ENCODE data around the gene UIMC1.
A peak's percentile ranks its signal among the peaks of the same experiment; 100 is the strongest.

Gene UIMC1

DNA sequence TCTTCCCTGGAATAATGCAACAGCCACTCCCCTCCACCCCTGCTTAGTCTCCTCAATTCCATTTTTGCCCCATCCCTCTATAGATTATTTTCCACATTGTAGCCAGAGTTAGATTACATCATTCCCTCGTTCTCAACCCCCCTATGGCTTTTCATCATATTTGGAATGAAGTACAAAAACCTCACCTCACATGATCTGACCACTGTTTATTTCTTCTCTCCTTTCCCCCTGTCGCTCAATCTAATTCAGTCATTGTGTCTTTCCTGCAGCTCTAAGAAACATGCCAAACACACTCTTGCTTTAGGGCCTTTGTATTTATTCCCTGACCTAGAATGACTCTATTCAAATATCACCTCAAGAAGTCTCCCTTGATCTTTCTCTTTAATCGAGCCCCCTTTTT lies 84.9 kb downstream of the UIMC1 start:
- H3K27ac Mint-ChIP-seq = peak overlapping the region; percentile 39

DNA sequence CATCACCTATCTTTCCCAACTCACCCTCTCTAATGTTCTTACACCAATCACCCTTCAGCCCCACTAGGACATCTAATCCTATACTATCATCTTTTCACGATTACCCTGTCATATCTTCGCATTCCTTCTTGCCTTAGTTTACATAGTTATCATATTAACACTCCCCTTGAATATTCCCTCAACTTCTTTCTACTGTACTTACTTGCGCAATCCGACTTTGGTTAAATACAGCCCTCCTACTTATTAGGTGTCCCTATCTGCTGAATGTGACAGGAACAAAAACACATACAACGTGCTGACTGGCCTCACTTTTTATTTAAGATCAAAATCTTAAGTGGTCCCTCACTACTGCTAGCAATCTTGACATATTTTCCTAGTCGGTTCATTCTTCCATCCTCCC lies 88.0 kb downstream of the UIMC1 start:
- peaks cover 35% of the 10 kb centered on the region for H3K36me3 Mint-ChIP-seq
- ATAC-seq (ENCODE audit: low read depth) = no peak

More for the DNA sequence above, 84.9 kb downstream of the UIMC1 start:
- H3K4me3 Mint-ChIP-seq = no peak overlapping the region
- peaks cover 33% of the 10 kb centered on the region for H3K36me3 Mint-ChIP-seq
- no peak for ATAC-seq (ENCODE audit: low read depth)
- no peaks in the 10 kb centered on the region for H3K9me3 Mint-ChIP-seq
- no peaks in the 10 kb centered on the region for H3K27me3 Mint-ChIP-seq
- DNase-seq (ENCODE audit: low spot score in 2 of 2) = no peak
- peaks cover 3% of the 10 kb centered on the region for H3K4me1 Mint-ChIP-seq

DNA sequence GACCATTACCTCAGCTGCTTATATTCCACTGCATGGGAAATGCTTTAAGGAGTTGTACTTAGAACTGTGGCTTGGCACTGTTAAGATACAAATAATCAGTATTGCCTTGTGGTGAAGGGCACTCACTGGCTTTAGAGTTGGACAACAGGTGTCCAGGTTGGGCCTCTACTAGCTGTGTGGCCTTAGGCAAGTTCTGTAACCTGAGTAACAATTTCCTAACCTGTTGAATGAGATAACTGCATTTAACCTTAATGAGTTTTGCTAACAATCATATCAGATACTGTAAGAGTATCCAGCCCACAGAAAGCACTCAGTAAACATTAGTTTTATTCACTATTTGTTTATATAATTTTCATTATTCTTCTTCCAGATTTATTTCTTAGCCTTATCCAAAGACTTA lies 90.2 kb downstream of the UIMC1 start:
- ATAC-seq (ENCODE audit: low read depth) (no peak), DNase-seq (ENCODE audit: low spot score in 2 of 2) (no peak)
- H3K4me1 Mint-ChIP-seq = peaks cover 5% of the 10 kb centered on the region
- no peaks in the 10 kb centered on the region for H3K27me3 Mint-ChIP-seq
- no peaks in the 10 kb centered on the region for H3K9me3 Mint-ChIP-seq
- H3K27ac Mint-ChIP-seq = peak overlapping the region; percentile 9
- H3K36me3 Mint-ChIP-seq = peaks cover 35% of the 10 kb centered on the region
- H3K4me3 Mint-ChIP-seq = no peak overlapping the region

More for the DNA sequence above, 88.0 kb downstream of the UIMC1 start:
- H3K27me3 Mint-ChIP-seq = no peaks in the 10 kb centered on the region
- H3K9me3 Mint-ChIP-seq = no peaks in the 10 kb centered on the region
- peaks cover 8% of the 10 kb centered on the region for H3K4me1 Mint-ChIP-seq
- no peak overlapping the region for H3K4me3 Mint-ChIP-seq
- H3K27ac Mint-ChIP-seq = peak overlapping the region; percentile 30
- no peak for DNase-seq (ENCODE audit: low spot score in 2 of 2)

DNA sequence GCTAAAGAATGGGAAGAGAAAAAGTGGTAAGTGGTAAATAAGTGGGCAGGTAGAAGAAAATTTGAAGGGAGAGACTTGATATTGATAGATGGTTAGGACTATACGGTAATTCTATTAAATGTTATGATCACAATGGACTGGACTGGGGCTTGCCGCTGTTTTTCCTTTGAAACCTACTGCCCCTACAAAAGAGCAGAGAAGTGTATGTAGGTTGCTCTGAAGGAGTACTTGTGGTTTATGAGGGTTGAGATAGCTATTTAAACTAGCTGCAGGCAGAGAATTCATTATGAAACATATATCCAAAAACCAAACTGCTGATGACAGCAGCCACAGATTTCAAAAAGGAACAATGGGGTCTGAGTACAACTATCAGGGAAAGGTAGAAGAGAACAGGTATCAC lies 90.7 kb downstream of the UIMC1 start:
- Mint-ChIP-seq H3K4me1 (peaks cover 5% of the 10 kb centered on the region), H3K9me3 (no peaks in the 10 kb centered on the region), H3K27me3 (no peaks in the 10 kb centered on the region), H3K27ac (peak overlapping the region; percentile 9), H3K36me3 (peaks cover 34% of the 10 kb centered on the region), H3K4me3 (no peak overlapping the region)
- DNase-seq (ENCODE audit: low spot score in 2 of 2) (no peak), ATAC-seq (ENCODE audit: low read depth) (no peak)

DNA sequence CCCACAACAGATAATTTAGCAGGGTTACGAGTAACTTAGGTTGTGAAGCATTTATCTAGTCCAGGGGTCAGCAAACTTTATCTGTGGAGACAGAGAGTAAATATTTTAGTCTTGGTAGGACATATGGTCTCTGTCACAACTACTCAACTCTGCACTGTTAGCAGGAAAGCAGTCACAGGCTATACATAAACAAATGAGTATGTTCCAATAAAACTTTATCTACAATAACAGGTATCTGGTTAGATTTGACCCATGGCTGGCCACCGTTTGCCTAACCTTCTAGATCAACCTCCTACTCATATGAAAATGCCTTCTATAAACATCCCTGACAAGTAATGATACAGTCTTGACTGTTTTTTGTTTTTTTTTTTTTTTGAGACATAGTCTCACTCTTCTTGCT lies 94.5 kb downstream of the UIMC1 start:
- ATAC-seq (ENCODE audit: low read depth) (no peak), DNase-seq (ENCODE audit: low spot score in 2 of 2) (no peak)
- Mint-ChIP-seq H3K4me1 (peaks cover 5% of the 10 kb centered on the region), H3K27me3 (no peaks in the 10 kb centered on the region), H3K4me3 (no peak overlapping the region), H3K27ac (no peak overlapping the region), H3K36me3 (peaks cover 40% of the 10 kb centered on the region), H3K9me3 (no peaks in the 10 kb centered on the region)

DNA sequence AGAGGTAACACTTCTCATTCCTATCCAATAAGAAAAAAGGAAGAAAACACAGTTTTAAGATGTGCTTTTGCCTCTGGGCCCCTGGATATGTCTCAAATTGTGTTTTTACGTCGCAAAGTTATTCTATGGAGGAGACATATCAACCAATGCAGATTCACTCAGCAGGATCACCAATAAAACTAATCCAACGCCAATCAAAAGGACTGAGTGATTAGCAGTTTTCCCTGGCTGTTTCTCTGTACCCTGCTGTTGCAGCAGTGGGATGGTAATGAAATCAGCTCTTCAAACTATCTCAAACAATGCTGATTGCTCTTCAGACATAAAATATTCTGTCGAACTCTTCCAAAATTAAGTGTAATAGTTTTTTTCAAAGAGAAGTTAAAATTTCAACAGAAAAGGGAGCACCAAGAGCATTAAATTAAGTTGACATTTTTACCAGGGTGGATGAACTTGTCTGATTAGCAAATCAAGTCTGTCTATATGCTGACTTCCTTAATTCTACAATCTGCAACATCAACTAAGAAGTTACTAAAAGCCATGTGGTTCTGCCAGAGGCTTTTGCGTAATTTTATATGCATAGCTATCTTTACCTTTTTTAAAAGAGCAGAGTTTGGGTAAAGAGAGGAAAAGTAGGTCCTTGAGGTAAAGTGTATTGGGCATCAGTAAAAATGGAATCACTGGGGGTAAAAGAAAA lies 97.8 kb downstream of the UIMC1 start:
- no peak overlapping the region for H3K4me3 Mint-ChIP-seq
- no peaks in the 10 kb centered on the region for H3K9me3 Mint-ChIP-seq
- no peak overlapping the region for H3K27ac Mint-ChIP-seq
- no peaks in the 10 kb centered on the region for H3K27me3 Mint-ChIP-seq
- peaks cover 1% of the 10 kb centered on the region for H3K4me1 Mint-ChIP-seq
- no peak for DNase-seq (ENCODE audit: low spot score in 2 of 2)
- peaks cover 53% of the 10 kb centered on the region for H3K36me3 Mint-ChIP-seq
- no peak for ATAC-seq (ENCODE audit: low read depth)

DNA sequence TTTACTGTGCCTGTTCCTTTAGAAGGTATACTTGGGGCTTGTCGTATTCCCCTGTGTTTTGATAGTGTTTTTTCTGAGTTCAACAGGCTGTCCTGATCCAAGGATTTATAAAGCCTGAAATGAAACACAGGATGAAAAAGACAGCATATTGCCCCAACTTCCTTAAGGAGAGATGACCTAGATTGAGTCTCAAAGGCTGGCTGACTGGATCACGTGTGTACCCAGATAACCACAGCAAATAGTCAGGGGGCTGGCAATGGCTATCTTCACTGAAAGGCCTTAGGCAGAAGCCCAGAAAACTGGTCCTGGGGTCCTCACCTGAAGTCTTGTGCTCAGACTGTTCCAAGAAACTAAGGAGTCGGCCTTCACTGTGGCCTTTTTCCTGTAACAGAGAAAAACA lies 99.8 kb downstream of the UIMC1 start:
- ATAC-seq (ENCODE audit: low read depth) (no peak), DNase-seq (ENCODE audit: low spot score in 2 of 2) (no peak)
- Mint-ChIP-seq H3K27ac (no peak overlapping the region), H3K36me3 (peaks cover 52% of the 10 kb centered on the region), H3K4me1 (peaks cover under 1% of the 10 kb centered on the region), H3K27me3 (no peaks in the 10 kb centered on the region), H3K4me3 (no peak overlapping the region), H3K9me3 (no peaks in the 10 kb centered on the region)

DNA sequence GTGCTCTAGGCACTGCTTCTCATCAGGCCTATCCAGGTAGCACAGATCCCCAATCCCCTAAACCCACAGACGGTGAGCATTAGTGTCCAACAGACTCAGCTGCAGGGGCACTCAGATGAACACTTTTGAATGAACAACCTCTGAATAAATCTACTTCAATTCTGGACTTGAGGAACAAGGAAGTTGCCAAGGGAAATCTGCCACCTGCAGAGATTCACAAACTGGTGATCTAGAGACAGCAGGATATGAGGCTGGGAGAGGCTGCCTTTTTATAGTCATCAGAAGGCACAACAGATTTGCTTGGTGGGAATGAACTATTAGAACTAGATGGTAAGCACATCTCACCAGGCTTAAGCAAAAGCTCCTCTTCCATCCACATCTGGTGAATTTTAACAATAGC lies 100.5 kb downstream of the UIMC1 start:
- H3K27me3 Mint-ChIP-seq = no peaks in the 10 kb centered on the region
- peaks cover 49% of the 10 kb centered on the region for H3K36me3 Mint-ChIP-seq
- H3K4me1 Mint-ChIP-seq = peaks cover 2% of the 10 kb centered on the region
- H3K9me3 Mint-ChIP-seq = no peaks in the 10 kb centered on the region
- H3K27ac Mint-ChIP-seq = no peak overlapping the region
- ATAC-seq (ENCODE audit: low read depth) = no peak
- no peak overlapping the region for H3K4me3 Mint-ChIP-seq
- DNase-seq (ENCODE audit: low spot score in 2 of 2) = no peak

DNA sequence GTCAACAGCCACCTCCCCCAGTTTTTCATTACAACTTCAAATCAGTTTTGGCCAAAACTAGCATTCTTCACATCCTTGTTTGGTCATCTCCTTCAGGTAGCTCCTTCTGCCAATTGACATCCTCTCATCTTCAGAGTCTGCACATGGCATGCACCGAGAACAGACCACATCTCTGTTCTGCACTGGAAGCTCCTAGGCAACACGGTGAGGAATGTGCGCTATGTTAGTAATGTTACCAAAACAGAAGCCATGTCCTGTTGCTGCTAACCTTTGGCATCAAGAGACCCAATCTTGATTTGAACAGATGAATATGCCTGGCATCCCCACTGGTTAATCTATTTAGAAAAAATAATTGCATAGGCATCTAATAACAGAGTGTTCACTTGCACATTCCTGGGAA lies 102.3 kb downstream of the UIMC1 start:
- H3K36me3 Mint-ChIP-seq = peaks cover 42% of the 10 kb centered on the region
- peak overlapping the region; percentile 53 for H3K27ac Mint-ChIP-seq
- no peak overlapping the region for H3K4me3 Mint-ChIP-seq

DNA sequence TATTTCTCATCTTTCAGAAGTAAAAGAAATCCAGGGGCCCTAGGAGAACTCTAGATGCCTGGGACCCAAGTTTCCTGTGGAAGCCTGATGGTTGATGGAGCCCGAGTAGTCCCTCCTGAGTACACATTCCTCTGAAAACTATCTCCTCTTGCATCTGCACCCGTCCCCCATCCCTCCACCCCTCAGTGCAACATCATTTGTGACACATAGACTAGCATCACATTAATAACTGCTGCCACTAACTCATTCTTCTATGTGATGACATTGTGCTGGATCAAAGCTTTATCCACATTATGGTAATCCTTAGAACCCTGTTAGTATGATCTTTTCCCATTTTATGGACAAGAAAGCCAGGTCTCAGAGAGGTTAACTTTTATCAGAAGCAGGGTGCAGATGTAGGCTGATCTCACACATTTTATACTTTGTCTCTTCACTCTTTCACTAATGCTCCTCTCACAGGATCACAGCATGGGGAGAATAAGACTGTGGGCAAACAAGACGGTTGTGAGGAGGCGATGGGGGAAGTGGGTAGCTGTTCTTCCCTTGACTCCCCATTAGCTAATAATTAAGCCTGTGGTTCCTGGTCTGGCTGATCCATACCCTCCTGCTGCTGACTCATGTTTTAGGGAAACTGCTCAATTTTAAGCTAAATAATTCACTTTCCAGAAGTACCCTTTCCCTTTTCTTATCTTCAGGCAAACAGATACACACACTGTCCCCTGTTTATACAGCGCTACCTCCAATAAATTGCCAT lies 103.5 kb downstream of the UIMC1 start:
- H3K27me3 Mint-ChIP-seq = no peaks in the 10 kb centered on the region
- H3K4me1 Mint-ChIP-seq = peaks cover 10% of the 10 kb centered on the region
- no peaks in the 10 kb centered on the region for H3K9me3 Mint-ChIP-seq
- H3K36me3 Mint-ChIP-seq = peaks cover 34% of the 10 kb centered on the region
- H3K27ac Mint-ChIP-seq = peak overlapping the region; percentile 80
- DNase-seq (ENCODE audit: low spot score in 2 of 2) (no peak), ATAC-seq (ENCODE audit: low read depth) (no peak)
- H3K4me3 Mint-ChIP-seq = no peak overlapping the region

More for the DNA sequence above, 102.3 kb downstream of the UIMC1 start:
- H3K9me3 Mint-ChIP-seq = no peaks in the 10 kb centered on the region
- ATAC-seq (ENCODE audit: low read depth) (no peak), DNase-seq (ENCODE audit: low spot score in 2 of 2) (no peak)
- H3K27me3 Mint-ChIP-seq = no peaks in the 10 kb centered on the region
- peaks cover 7% of the 10 kb centered on the region for H3K4me1 Mint-ChIP-seq

DNA sequence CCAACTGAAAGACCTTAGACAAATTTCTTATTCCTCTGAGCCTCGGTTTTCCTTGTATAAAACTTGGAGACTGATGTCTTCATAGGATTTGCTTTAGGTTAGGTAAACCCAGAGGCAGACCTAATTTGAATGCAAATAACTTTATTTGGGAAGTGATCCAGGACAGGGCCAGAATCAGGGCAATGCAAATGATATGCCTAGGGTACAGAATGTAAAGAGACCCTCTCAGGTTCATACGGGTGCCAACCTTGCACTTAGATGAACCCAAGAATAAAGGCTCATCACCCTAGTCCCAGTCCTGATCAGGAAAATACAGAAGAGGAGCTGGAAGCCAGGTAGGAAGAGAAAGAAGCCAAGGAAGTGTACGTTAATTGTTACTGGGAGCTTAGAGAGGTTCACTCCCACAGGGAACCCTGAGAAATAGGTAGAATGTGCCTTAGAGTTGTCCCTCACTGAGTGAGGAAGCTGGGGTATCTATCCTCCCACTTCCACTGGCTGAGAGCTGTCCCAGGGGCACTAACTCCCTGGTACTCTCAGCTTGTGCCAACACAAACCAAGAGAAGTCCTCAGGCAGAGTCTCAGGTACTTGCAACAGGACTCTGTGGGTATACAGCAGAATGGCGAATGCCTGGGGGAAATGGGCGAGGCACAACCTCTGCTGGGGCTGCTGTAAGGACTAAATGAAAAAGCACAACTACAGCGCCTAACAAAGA lies 104.3 kb downstream of the UIMC1 start:
- peaks cover 10% of the 10 kb centered on the region for H3K4me1 Mint-ChIP-seq
- DNase-seq (ENCODE audit: low spot score in 2 of 2) (no peak), ATAC-seq (ENCODE audit: low read depth) (no peak)
- H3K27me3 Mint-ChIP-seq = peaks cover 6% of the 10 kb centered on the region
- H3K36me3 Mint-ChIP-seq = peaks cover 29% of the 10 kb centered on the region
- no peak overlapping the region for H3K4me3 Mint-ChIP-seq
- no peaks in the 10 kb centered on the region for H3K9me3 Mint-ChIP-seq
- peak overlapping the region; percentile 57 for H3K27ac Mint-ChIP-seq

DNA sequence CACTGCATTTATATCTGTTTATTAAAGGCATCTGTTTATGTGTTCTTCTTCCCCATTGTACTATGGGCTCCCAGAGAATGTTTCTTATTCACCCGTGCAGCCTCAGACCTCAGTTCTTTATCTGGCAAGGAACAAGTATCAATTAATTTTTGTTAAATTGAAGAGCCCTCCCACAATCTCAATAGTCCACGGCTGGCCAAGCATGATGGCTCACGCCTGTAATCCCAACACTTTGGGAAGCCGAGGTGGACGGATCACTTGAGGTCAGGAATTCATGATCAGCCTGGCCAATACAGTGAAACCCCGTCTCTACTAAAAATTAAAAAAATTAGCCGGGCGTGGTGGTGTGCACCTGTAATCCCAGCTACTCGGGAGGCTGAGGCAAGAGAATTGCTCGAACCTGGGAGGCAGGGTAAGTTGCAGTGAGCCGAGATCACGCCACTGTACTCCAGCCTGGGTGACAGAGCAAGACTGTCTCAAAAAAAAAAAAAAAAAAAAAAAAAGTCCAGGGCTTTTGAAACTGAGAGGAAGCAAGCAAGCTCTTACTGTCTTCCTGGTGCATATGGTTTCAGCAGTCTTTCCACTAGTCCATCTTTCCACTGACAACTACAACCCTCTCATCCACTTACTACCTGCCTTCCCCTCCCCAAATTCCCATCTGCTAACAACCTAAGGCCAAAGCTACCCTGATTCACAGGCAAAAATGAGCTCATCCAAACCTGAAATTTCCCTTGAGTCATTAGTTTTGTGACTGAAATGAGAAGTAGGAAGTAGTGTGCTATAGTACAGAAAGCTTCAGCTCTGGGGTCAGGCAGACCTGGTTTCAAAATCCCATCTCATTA lies 105.1 kb downstream of the UIMC1 start:
- Mint-ChIP-seq H3K27me3 (peaks cover 6% of the 10 kb centered on the region), H3K4me3 (no peak overlapping the region), H3K9me3 (no peaks in the 10 kb centered on the region), H3K4me1 (peaks cover 10% of the 10 kb centered on the region), H3K27ac (peak overlapping the region; percentile 57), H3K36me3 (peaks cover 25% of the 10 kb centered on the region)
- DNase-seq (ENCODE audit: low spot score in 2 of 2) = no peak
- ATAC-seq (ENCODE audit: low read depth) = no peak

DNA sequence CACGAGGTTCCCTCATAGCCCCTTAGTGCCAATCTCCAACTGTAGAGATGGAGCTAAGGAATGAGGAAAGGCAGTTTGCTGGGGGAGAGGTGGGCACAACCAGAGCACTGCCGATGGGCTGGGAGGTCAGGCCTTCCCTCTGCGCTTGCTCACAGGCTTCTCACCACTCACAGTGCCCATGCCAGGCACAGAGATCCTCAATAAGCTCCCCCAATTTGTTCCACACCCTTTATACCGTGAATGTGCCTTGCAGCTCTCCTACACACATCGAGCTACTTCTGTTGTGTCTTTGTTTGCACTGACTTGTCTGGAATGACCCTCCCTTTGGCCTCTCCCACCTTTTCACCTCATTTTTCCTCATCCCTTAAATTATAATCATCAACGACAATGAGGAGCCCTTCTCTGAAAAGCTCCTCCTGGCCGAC lies 105.8 kb downstream of the UIMC1 start:
- H3K27ac Mint-ChIP-seq = no peak overlapping the region
- DNase-seq (ENCODE audit: low spot score in 2 of 2) (no peak), ATAC-seq (ENCODE audit: low read depth) (no peak)
- no peaks in the 10 kb centered on the region for H3K9me3 Mint-ChIP-seq
- no peak overlapping the region for H3K4me3 Mint-ChIP-seq
- peaks cover 23% of the 10 kb centered on the region for H3K36me3 Mint-ChIP-seq
- H3K27me3 Mint-ChIP-seq = peaks cover 6% of the 10 kb centered on the region
- peaks cover 10% of the 10 kb centered on the region for H3K4me1 Mint-ChIP-seq
